ENCODE results near the gene TST. TPM values are rescaled to one million over a fixed set of nuclear protein-coding genes. Genes with fewer than 3 reads are reported as not detected.

TST gene
- total RNA-seq, 2 donors from 2014 or later, result 38.1 to 58.1 TPM

- no peak overlapping the region for H3K4me3 ChIP-seq
- H3K9me3 ChIP-seq, result no peaks in the 10 kb centered on the region
- no peaks in the 10 kb centered on the region for H3K4me1 ChIP-seq (replicated peaks)
- WGBS, result 74% methylated on average over 14 of the region's 14 CpGs
- H3K27ac ChIP-seq, result no peak overlapping the region
- no peaks in the 10 kb centered on the region for H3K27me3 ChIP-seq (replicated peaks; ENCODE audit: insufficient read depth)
- DNase-seq (ENCODE audit: low spot score), result no peak
- TF ChIP-seq POLR2AphosphoS5 (IDR thresholded peaks at IDR 0.05) (no peak), POLR2A (IDR thresholded peaks at IDR 0.05) (no peak), CTCF (IDR thresholded peaks at IDR 0.05) (no peak)
- no peaks in the 10 kb centered on the region for H3K36me3 ChIP-seq
- intact Hi-C loops (cut with DNase I), result no loop called here
Measured at GRCh38 chr22:37037669-37038068, 18.4 kb upstream of the TST start.

- no peaks in the 10 kb centered on the region for H3K4me1 ChIP-seq (replicated peaks)
- 80% methylated on average over 11 of the region's 11 CpGs for WGBS
- no peaks in the 10 kb centered on the region for H3K9me3 ChIP-seq
- H3K27me3 ChIP-seq (replicated peaks; ENCODE audit: insufficient read depth), result no peaks in the 10 kb centered on the region
- TF ChIP-seq CTCF (IDR thresholded peaks at IDR 0.05), result no peak
- no peak for TF ChIP-seq POLR2AphosphoS5 (IDR thresholded peaks at IDR 0.05)
- TF ChIP-seq POLR2A (IDR thresholded peaks at IDR 0.05), result no peak
- H3K4me3 ChIP-seq, result no peak overlapping the region
- no peaks in the 10 kb centered on the region for H3K36me3 ChIP-seq
- DNase-seq (ENCODE audit: low spot score), result no peak
- H3K27ac ChIP-seq, result no peak overlapping the region
- intact Hi-C loops (cut with DNase I), result no loop called here
Measured at GRCh38 chr22:37036655-37037377, 17.6 kb upstream of the TST start.

GRCh38 chr22:37033605-37034430, 14.6 kb upstream of the TST start:
- TF ChIP-seq POLR2A (IDR thresholded peaks at IDR 0.05) (no peak), CTCF (IDR thresholded peaks at IDR 0.05) (no peak)
- Histone ChIP-seq H3K27me3 (replicated peaks; ENCODE audit: insufficient read depth) (no peaks in the 10 kb centered on the region), H3K36me3 (peaks cover 0 to 5% of the 10 kb centered on the region in 2 donors), H3K27ac (no peak overlapping the region), H3K4me1 (replicated peaks) (no peaks in the 10 kb centered on the region), H3K4me3 (no peak overlapping the region), H3K9me3 (no peaks in the 10 kb centered on the region)
- intact Hi-C loops (cut with DNase I), result no loop called here
- WGBS, result 92% methylated on average over 23 of the region's 23 CpGs
- no peak for DNase-seq (ENCODE audit: low spot score)

GRCh38 chr22:37032535-37033460, 13.6 kb upstream of the TST start:
- 34% methylated on average over 18 of the region's 18 CpGs for WGBS
- TF ChIP-seq CTCF (IDR thresholded peaks at IDR 0.05), result no peak
- peak; percentile 81 for TF ChIP-seq POLR2AphosphoS5 (IDR thresholded peaks at IDR 0.05)
- peak; percentile 76 for DNase-seq (ENCODE audit: low spot score)
- peaks cover 0 to 5% of the 10 kb centered on the region in 2 donors for H3K36me3 ChIP-seq
- H3K9me3 ChIP-seq, result no peaks in the 10 kb centered on the region
- no peaks in the 10 kb centered on the region for H3K27me3 ChIP-seq (replicated peaks; ENCODE audit: insufficient read depth)
- H3K4me1 ChIP-seq (replicated peaks), result no peaks in the 10 kb centered on the region
- H3K27ac ChIP-seq, result peak overlapping the region in 1 of 2 donors; percentile 64
- H3K4me3 ChIP-seq, result no peak overlapping the region
- intact Hi-C loops (cut with DNase I), result no loop called here

All from prostate gland (tissue), 2 donors.